IMR-90 (cell line): ENCODE data around the gene SPINT4. TPM values are rescaled to one million over a fixed set of nuclear protein-coding genes. Genes with fewer than 3 reads are reported as not detected.

Experiments
- ATAC-seq: fragments of 200-7000 bp; cut with Tn5 transposase; 2 replicates; pipeline ENCODE4 v1.9.1; 2020; ENCODE audit warnings: low read depth, mild to moderate bottlenecking, moderate library complexity
- BruUV-seq: library from RNA; stranded (reverse); fragments of 400-500 nt; replicated peaks from 2 replicates; lab custom pipeline; 2021; lab: Mats Ljungman, UMichigan
- CTCF ChIA-PET: fragments of 300-600 bp; formaldehyde crosslinking; extraction: SDS; loops from one replicate; lab custom pipeline; 2021; ENCODE audit warnings: antibody characterized with exemption; lab: Yijun Ruan, JAX
- POLR2A ChIA-PET: fragments of 300-600 bp; sonication (Branson Sonifier 250); formaldehyde crosslinking; loops from one replicate; lab custom pipeline; 2022; ENCODE audit warnings: antibody characterized with exemption; ENCODE audit not compliant: unreplicated experiment; lab: Charles Lee
- DNase-seq: peaks from one replicate; pipeline ENCODE4 v3.0.0; 2013
- H2AFZ ChIP-seq: replicated peaks from 2 replicates; pipeline ENCODE3; 2013; ENCODE audit warnings: low read length, mild to moderate bottlenecking; ENCODE audit not compliant: poor library complexity
- H2AK5ac ChIP-seq: 2 replicates; pipeline ENCODE4 v1.6.1; 2013; ENCODE audit warnings: low read depth, low read length, inconsistent platforms
- H2AK9ac ChIP-seq: replicated peaks from 2 replicates; pipeline ENCODE3; 2013; ENCODE audit warnings: mild to moderate bottlenecking, low read depth, low read length, moderate library complexity; ENCODE audit not compliant: poor library complexity
- H2BK120ac ChIP-seq: 2 replicates; pipeline ENCODE4 v1.6.1; 2013; ENCODE audit warnings: low read depth, low read length, inconsistent platforms
- H2BK15ac ChIP-seq: 3 replicates; pipeline ENCODE4 v1.6.1; 2013; ENCODE audit warnings: low read depth, low read length, inconsistent platforms
- H2BK20ac ChIP-seq: 2 replicates; pipeline ENCODE4 v1.6.1; 2013; ENCODE audit warnings: low read depth, mild to moderate bottlenecking, inconsistent platforms, low read length, moderate library complexity
- H2BK5ac ChIP-seq: 2 replicates; pipeline ENCODE4 v1.6.1; 2013; ENCODE audit warnings: mild to moderate bottlenecking, low read depth, low read length, inconsistent platforms; ENCODE audit not compliant: poor library complexity, severe bottlenecking
- H3K14ac ChIP-seq: replicated peaks from 2 replicates; pipeline ENCODE4 v1.6.1; 2013; ENCODE audit warnings: low read depth, low read length, inconsistent platforms
- H3K18ac ChIP-seq: 2 replicates; pipeline ENCODE4 v1.6.1; 2013; ENCODE audit warnings: low read depth, low read length, control low read depth
- H3K23ac ChIP-seq: 2 replicates; pipeline ENCODE4 v1.6.1; 2013; ENCODE audit warnings: low read depth, low read length, inconsistent platforms
- H3K27ac ChIP-seq: 2 replicates; pipeline ENCODE4 v1.5.1; 2013; ENCODE audit warnings: mild to moderate bottlenecking, control low read depth, low read length; ENCODE audit not compliant: insufficient read depth
- H3K27me3 ChIP-seq: 2 replicates; pipeline ENCODE4 v1.6.1; 2013; ENCODE audit warnings: low read length; ENCODE audit not compliant: control insufficient read depth, insufficient read depth
- H3K36me3 ChIP-seq: 2 replicates; pipeline ENCODE4 v1.6.1; 2013; ENCODE audit warnings: low read length, mixed read lengths; ENCODE audit not compliant: control insufficient read depth, insufficient read depth
- H3K4ac ChIP-seq: 2 replicates; pipeline ENCODE4 v1.6.1; 2013; ENCODE audit warnings: low read depth, low read length, inconsistent platforms
- H3K4me1 ChIP-seq: 2 replicates; pipeline ENCODE4 v1.6.1; 2013; ENCODE audit warnings: low read length, mixed read lengths; ENCODE audit not compliant: control insufficient read depth, insufficient read depth
- H3K4me2 ChIP-seq: 2 replicates; pipeline ENCODE4 v1.6.1; 2013; ENCODE audit warnings: low read depth, mild to moderate bottlenecking, control low read depth, low read length, moderate library complexity
- H3K4me3 ChIP-seq: 2 replicates; pipeline ENCODE4 v1.5.1; 2013; ENCODE audit warnings: low read depth, mild to moderate bottlenecking, control low read depth, low read length, moderate library complexity; ENCODE audit not compliant: insufficient read depth
- H3K56ac ChIP-seq: 2 replicates; pipeline ENCODE4 v1.6.1; 2013; ENCODE audit warnings: low read length, inconsistent platforms; ENCODE audit not compliant: insufficient read depth; ENCODE audit errors: extremely low read depth
- H3K79me1 ChIP-seq, 2 experiments: 2 replicates each; pipeline ENCODE4 v1.6.1; 2013; ENCODE audit warnings: low read length in 2 of 2, inconsistent platforms in 1 of 2, low read depth in 1 of 2
- H3K9ac ChIP-seq: 2 replicates; pipeline ENCODE4 v1.6.1; 2013; ENCODE audit warnings: low read depth, low read length, control low read depth
- H3K9me1 ChIP-seq: 2 replicates; pipeline ENCODE4 v1.6.1; 2013; ENCODE audit warnings: low read length, inconsistent platforms; ENCODE audit not compliant: insufficient read depth
- H3K9me3 ChIP-seq: 2 replicates; pipeline ENCODE4 v1.6.1; 2013; ENCODE audit warnings: low read length; ENCODE audit not compliant: control insufficient read depth, insufficient read depth
- H4K20me1 ChIP-seq: 2 replicates; pipeline ENCODE4 v1.6.1; 2013; ENCODE audit warnings: low read length, inconsistent platforms; ENCODE audit not compliant: insufficient read depth
- H4K5ac ChIP-seq: 2 replicates; pipeline ENCODE4 v1.6.1; 2013; ENCODE audit warnings: mild to moderate bottlenecking, low read depth, low read length, control low read depth
- H4K8ac ChIP-seq, 2 experiments: 2 replicates each; pipeline ENCODE4 v1.6.1; 2013; ENCODE audit warnings: low read depth in 2 of 2, low read length in 2 of 2, control low read depth in 1 of 2, inconsistent platforms in 1 of 2
- H4K91ac ChIP-seq: 2 replicates; pipeline ENCODE4 v1.6.1; 2013; ENCODE audit warnings: low read depth, low read length, inconsistent platforms; ENCODE audit not compliant: insufficient read depth
- BHLHE40 ChIP-seq: fragments of 150-350 bp; IDR thresholded peaks from 2 replicates; pipeline ENCODE4 v1.6.1; 2016; ENCODE audit warnings: mild to moderate bottlenecking, low read depth, low read length
- CEBPB ChIP-seq: IDR thresholded peaks from 2 replicates; pipeline ENCODE4 v1.6.1; 2012; ENCODE audit warnings: low read depth, low read length, improper control_type of control experiment
- CHD1 ChIP-seq: IDR thresholded peaks from 2 replicates; pipeline ENCODE4 v1.6.1; 2012; ENCODE audit warnings: low read depth, low read length, improper control_type of control experiment
- CTCF ChIP-seq: conservative IDR thresholded peaks from 2 replicates; pipeline ENCODE4 v1.5.1; 2012; ENCODE audit warnings: mild to moderate bottlenecking, low read depth, low read length, improper control_type of control experiment
- MAFK ChIP-seq: IDR thresholded peaks from 2 replicates; pipeline ENCODE4 v1.6.1; 2012; ENCODE audit warnings: low read depth, low read length, improper control_type of control experiment
- MAZ ChIP-seq: IDR thresholded peaks from 2 replicates; pipeline ENCODE4 v1.6.1; 2012; ENCODE audit warnings: low read depth, mild to moderate bottlenecking, low read length, improper control_type of control experiment, moderate library complexity, borderline replicate concordance
- NFE2L2 ChIP-seq: fragments of 150-350 bp; IDR thresholded peaks from 2 replicates; pipeline ENCODE4 v1.6.1; 2016; ENCODE audit warnings: low read depth, mild to moderate bottlenecking, low read length
- POLR2A ChIP-seq: IDR thresholded peaks from 2 replicates; pipeline ENCODE4 v1.6.1; 2012; ENCODE audit warnings: mild to moderate bottlenecking, low read depth, low read length
- RCOR1 ChIP-seq: IDR thresholded peaks from 2 replicates; pipeline ENCODE4 v1.6.1; 2012; ENCODE audit warnings: mild to moderate bottlenecking, low read length, improper control_type of control experiment; ENCODE audit not compliant: insufficient replicate concordance
- RFX5 ChIP-seq: IDR thresholded peaks from 2 replicates; pipeline ENCODE4 v1.8.0; 2012; ENCODE audit warnings: low read depth, mild to moderate bottlenecking, low read length, moderate library complexity
- SMC3 ChIP-seq: fragments of 150-350 bp; IDR thresholded peaks from 2 replicates; pipeline ENCODE4 v1.6.1; 2016; ENCODE audit warnings: low read depth, mild to moderate bottlenecking, antibody characterized with exemption, low read length, moderate library complexity
- WGBS, 2 experiments: methylation state at CpG; one replicate each; pipeline versions ENCODE4 v1.1.5 to v1.1.7; 2013; ENCODE audit warnings: missing lambda C conversion rate in 2 of 2; ENCODE audit not compliant: insufficient read length in 1 of 2; ENCODE audit errors: extremely low coverage in 2 of 2; 5-methylcytosine and 5-hydroxymethylcytosine counted together
- dilution Hi-C: fragments of 300-500 bp; cut with HindIII; formaldehyde crosslinking; loops from one replicate; pipeline ENCODE4 v1.14.3; 2018; ENCODE audit warnings: low sequenced_read_pairs; ENCODE audit not compliant: unreplicated experiment
- in situ Hi-C: fragments of 300-500 bp; cut with MboI; formaldehyde crosslinking; loops from 3 replicates; pipeline ENCODE4 v1.14.3; 2019; ENCODE audit warnings: low sequenced_read_pairs, inconsistent platforms, mixed read lengths
- intact Hi-C: fragments of 100-400 bp; cut with micrococcal nuclease; formaldehyde crosslinking; loops from 2 replicates; pipeline ENCODE4 v1.10.0; 2022
- polyA plus RNA-seq, 3 experiments: library from polyadenylated mRNA; depleted of rRNA; stranded (reverse); fragments of >200 nt; gene quantifications; 2 replicates each; pipeline ENCODE4 v1.2.3, GENCODE V29; 2012; ENCODE audit warnings: low replicate concordance in 1 of 3
- total RNA-seq: library from RNA; depleted of rRNA; stranded (reverse); fragments of >200 nt; gene quantifications from 2 replicates; pipeline ENCODE4 v1.2.3, GENCODE V29; 2012
- TF ChIP-seq, protein P1 (sequence below): fragments of 150-350 bp; IDR thresholded peaks from 2 replicates; pipeline ENCODE4 v1.6.1; 2017; ENCODE audit warnings: mild to moderate bottlenecking, antibody characterized with exemption, low read length, low read depth
- TF ChIP-seq, protein P2 (sequence below): fragments of 150-350 bp; IDR thresholded peaks from 2 replicates; pipeline ENCODE4 v1.6.1; 2016; ENCODE audit warnings: low read depth, mild to moderate bottlenecking, low read length, moderate library complexity, borderline replicate concordance

The SPINT4 gene
- total and polyA plus RNA-seq, 2 of the 4 experiments (the other 2 are of a cell fraction) = not detected

GRCh38 chr20:45752746-45753145, 30.6 kb downstream of the SPINT4 start:
- H4K5ac ChIP-seq = no peak overlapping the region
- dilution Hi-C loops (no loop called here), in situ Hi-C loops (loop anchor here (25.0 kb wide), 1 partner anchor 215 kb away; the partner anchor contains the start of genes EPPIN and WFDC6), intact Hi-C loops (no loop called here)
- H3K27me3 ChIP-seq = peaks cover 5% of the 10 kb centered on the region; the same call in 1 of the 2 replicates
- no peak overlapping the region for H3K18ac ChIP-seq
- H4K20me1 ChIP-seq = no peaks in the 10 kb centered on the region
- H2BK15ac ChIP-seq = no peak overlapping the region
- ChIA-PET CTCF (no interaction called here), POLR2A (no interaction called here)
- H3K9me1 ChIP-seq = no peaks in the 10 kb centered on the region
- H2BK5ac ChIP-seq = no peak overlapping the region
- H3K4ac ChIP-seq = no peak overlapping the region
- no peak overlapping the region for H3K27ac ChIP-seq
- no peak overlapping the region for H3K4me2 ChIP-seq
- no peaks in the 10 kb centered on the region for H3K79me1 ChIP-seq
- no peak overlapping the region for H2AK9ac ChIP-seq
- H3K14ac ChIP-seq = no peak overlapping the region
- H3K4me3 ChIP-seq = no peak overlapping the region
- H3K56ac ChIP-seq = no peak overlapping the region
- WGBS, 2 experiments = no CpG with 5 or more reads among the region's 3 CpGs
- no peak overlapping the region for H2AFZ ChIP-seq
- H3K9ac ChIP-seq = no peak overlapping the region
- no TSS peak for BruUV-seq
- H2BK20ac ChIP-seq = no peak overlapping the region
- H4K91ac ChIP-seq = no peak overlapping the region
- no peak overlapping the region for H3K23ac ChIP-seq
- ATAC-seq (no peak), DNase-seq (peak; percentile 6)
- no peaks in the 10 kb centered on the region for H3K4me1 ChIP-seq
- TF ChIP-seq NFE2L2 = no peak
- TF ChIP-seq, protein P1, sequence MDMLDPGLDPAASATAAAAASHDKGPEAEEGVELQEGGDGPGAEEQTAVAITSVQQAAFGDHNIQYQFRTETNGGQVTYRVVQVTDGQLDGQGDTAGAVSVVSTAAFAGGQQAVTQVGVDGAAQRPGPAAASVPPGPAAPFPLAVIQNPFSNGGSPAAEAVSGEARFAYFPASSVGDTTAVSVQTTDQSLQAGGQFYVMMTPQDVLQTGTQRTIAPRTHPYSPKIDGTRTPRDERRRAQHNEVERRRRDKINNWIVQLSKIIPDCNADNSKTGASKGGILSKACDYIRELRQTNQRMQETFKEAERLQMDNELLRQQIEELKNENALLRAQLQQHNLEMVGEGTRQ = no peak
- TF ChIP-seq, protein P2, sequence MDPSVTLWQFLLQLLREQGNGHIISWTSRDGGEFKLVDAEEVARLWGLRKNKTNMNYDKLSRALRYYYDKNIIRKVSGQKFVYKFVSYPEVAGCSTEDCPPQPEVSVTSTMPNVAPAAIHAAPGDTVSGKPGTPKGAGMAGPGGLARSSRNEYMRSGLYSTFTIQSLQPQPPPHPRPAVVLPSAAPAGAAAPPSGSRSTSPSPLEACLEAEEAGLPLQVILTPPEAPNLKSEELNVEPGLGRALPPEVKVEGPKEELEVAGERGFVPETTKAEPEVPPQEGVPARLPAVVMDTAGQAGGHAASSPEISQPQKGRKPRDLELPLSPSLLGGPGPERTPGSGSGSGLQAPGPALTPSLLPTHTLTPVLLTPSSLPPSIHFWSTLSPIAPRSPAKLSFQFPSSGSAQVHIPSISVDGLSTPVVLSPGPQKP = no peak
- no peak for TF ChIP-seq CTCF
- TF ChIP-seq CEBPB = no peak
- no peak for TF ChIP-seq RCOR1
- TF ChIP-seq RFX5 = no peak
- no peak for TF ChIP-seq MAFK
- no peak for TF ChIP-seq POLR2A
- no peak for TF ChIP-seq CHD1
- no peak for TF ChIP-seq BHLHE40
- no peak for TF ChIP-seq MAZ
- no peak for TF ChIP-seq SMC3
- H3K36me3 ChIP-seq = no peaks in the 10 kb centered on the region
- no peak overlapping the region for H2BK120ac ChIP-seq
- H4K8ac ChIP-seq = no peak overlapping the region
- H3K9me3 ChIP-seq = no peaks in the 10 kb centered on the region
- no peak overlapping the region for H2AK5ac ChIP-seq
